ENCODE data around the gene ASPSCR1. TPM values are rescaled to one million over a fixed set of nuclear protein-coding genes. Genes with fewer than 3 reads are reported as not detected.

ASPSCR1 gene
- total RNA-seq, 1 experiment from 2014 or later, result 51.0 TPM

DNA sequence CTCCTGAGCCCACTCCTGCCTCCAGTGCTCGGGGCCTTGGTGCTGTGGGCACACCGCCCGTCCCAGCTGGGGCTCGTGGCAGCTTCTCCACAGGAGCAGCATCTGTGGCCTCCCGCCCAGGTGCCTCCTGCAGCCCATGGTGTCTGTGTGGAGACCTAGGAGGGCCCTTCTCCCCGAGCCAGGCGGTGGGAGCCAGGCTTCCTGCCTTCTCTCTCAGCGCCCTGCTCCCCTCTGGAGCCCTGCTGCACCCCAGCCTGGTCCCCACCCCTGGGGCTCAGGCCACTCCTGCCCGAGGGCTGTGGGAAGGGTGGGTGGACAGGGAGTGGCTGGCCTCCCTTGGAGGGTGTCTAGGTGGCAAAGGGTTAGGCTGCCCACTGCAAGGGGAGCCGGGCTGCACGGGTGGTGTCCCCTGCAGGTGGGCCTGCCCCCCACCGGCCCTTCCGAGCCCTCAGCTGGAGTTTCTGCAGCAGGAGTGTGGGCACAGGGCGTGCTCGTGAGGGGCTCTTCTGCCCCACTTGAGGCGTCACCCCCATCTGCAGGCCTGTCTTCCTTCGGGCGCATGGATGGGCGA lies 34.3 kb downstream of the ASPSCR1 start:
- H2AFZ ChIP-seq (ENCODE audit: low read depth, low read length, poor library complexity, severe bottlenecking), result no peak overlapping the region
- H4K20me1 ChIP-seq (ENCODE audit: insufficient read depth), result no peaks in the 10 kb centered on the region
- ChIA-PET POLR2A (no interaction called here), RAD21 (ENCODE audit: low non-redundant PET in 1 of 2, low total read pairs in 2 of 2, uncharacterized antibody in 2 of 2, unreplicated experiment in 2 of 2) (no interaction called here), CTCF (interaction anchor here (1.1 kb wide), 1 partner anchor 8 kb away, joined by 4 read pairs; no protein-coding TSS in a partner anchor)
- no peak for ATAC-seq
- TF ChIP-seq ELF1 (IDR thresholded peaks at IDR 0.05; ENCODE audit: borderline replicate concordance, low read depth) (no peak), TCF7L2 (IDR thresholded peaks at IDR 0.05; ENCODE audit: borderline replicate concordance, extremely low read depth, insufficient read depth, insufficient read length) (no peak), POLR2A (IDR thresholded peaks at IDR 0.05; ENCODE audit: borderline replicate concordance, extremely low read depth, insufficient read depth, insufficient read length) (no peak), EZH2 (IDR thresholded peaks at IDR 0.05) (no peak), FOSL1 (IDR thresholded peaks at IDR 0.05; ENCODE audit: low read depth) (no peak), EZH2phosphoT487 (IDR thresholded peaks at IDR 0.05; ENCODE audit: borderline replicate concordance) (no peak), CBX3 (IDR thresholded peaks at IDR 0.05; ENCODE audit: low read depth) (no peak), EGR1 (IDR thresholded peaks at IDR 0.05; ENCODE audit: low read depth) (no peak), JUND (IDR thresholded peaks at IDR 0.05) (no peak), YY1 (IDR thresholded peaks at IDR 0.05; ENCODE audit: extremely low read depth, insufficient replicate concordance, low read depth, low read length) (no peak), SP1 (IDR thresholded peaks at IDR 0.05; ENCODE audit: low read depth) (no peak), POLR2AphosphoS5 (IDR thresholded peaks at IDR 0.05; ENCODE audit: low read depth, low read length) (no peak), ZFX (IDR thresholded peaks at IDR 0.05) (no peak), SIN3A (IDR thresholded peaks at IDR 0.05; ENCODE audit: low read depth) (no peak), CTCF (IDR thresholded peaks at IDR 0.05 in 2 of 3, conservative IDR thresholded peaks at IDR 0.05 in 1 of 3; ENCODE audit: borderline replicate concordance in 1 of 3, insufficient read depth in 1 of 3, low read depth in 2 of 3, low read length in 2 of 3) (no peak), ATF3 (IDR thresholded peaks at IDR 0.05) (no peak), RAD21 (IDR thresholded peaks at IDR 0.05; ENCODE audit: low read depth) (no peak)
- TF ChIP-seq, protein P1, sequence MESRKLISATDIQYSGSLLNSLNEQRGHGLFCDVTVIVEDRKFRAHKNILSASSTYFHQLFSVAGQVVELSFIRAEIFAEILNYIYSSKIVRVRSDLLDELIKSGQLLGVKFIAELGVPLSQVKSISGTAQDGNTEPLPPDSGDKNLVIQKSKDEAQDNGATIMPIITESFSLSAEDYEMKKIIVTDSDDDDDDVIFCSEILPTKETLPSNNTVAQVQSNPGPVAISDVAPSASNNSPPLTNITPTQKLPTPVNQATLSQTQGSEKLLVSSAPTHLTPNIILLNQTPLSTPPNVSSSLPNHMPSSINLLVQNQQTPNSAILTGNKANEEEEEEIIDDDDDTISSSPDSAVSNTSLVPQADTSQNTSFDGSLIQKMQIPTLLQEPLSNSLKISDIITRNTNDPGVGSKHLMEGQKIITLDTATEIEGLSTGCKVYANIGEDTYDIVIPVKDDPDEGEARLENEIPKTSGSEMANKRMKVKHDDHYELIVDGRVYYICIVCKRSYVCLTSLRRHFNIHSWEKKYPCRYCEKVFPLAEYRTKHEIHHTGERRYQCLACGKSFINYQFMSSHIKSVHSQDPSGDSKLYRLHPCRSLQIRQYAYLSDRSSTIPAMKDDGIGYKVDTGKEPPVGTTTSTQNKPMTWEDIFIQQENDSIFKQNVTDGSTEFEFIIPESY (IDR thresholded peaks at IDR 0.05; ENCODE audit: extremely low read depth, insufficient replicate concordance, low read length), result no peak
- TF ChIP-seq, protein P2, sequence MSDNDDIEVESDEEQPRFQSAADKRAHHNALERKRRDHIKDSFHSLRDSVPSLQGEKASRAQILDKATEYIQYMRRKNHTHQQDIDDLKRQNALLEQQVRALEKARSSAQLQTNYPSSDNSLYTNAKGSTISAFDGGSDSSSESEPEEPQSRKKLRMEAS (IDR thresholded peaks at IDR 0.05), result no peak
- H3K36me3 ChIP-seq (ENCODE audit: control insufficient read depth in 1 of 2, insufficient read depth in 2 of 2, low read length in 2 of 2), result no peaks in the 10 kb centered on the region
- no peak overlapping the region for H3K27ac ChIP-seq (ENCODE audit: low read depth, low read length)
- no peak for DNase-seq (ENCODE audit: low read depth, low spot score)
- no peak overlapping the region for H3K4me2 ChIP-seq (ENCODE audit: low read length)
- H3K4me1 ChIP-seq (ENCODE audit: control insufficient read depth in 1 of 2, insufficient read depth in 2 of 2, low read length in 2 of 2), result no peaks in the 10 kb centered on the region
- no peak overlapping the region for H3K9ac ChIP-seq (ENCODE audit: low read length)
- intact Hi-C loops (cut with micrococcal nuclease), result no loop called here
- BruUV-seq (replicated peaks), result no TSS peak
- H3K9me3 ChIP-seq (ENCODE audit: control insufficient read depth in 1 of 2, insufficient read depth in 1 of 2, low read depth in 1 of 2, low read length in 2 of 2), result no peaks in the 10 kb centered on the region
- H3K4me3 ChIP-seq (replicated peaks in 1 of 2; ENCODE audit: low read depth in 1 of 2, low read length in 2 of 2), result no peak overlapping the region
- H3K9me2 ChIP-seq (ENCODE audit: insufficient read depth), result no peaks in the 10 kb centered on the region
- no peaks in the 10 kb centered on the region for H3K27me3 ChIP-seq (ENCODE audit: insufficient read depth, low read length)
- no peaks in the 10 kb centered on the region for H3K79me2 ChIP-seq (ENCODE audit: insufficient read depth, low read length)

All from HCT116 (cell line).